Parathyroid adenoma (tissue), 2 donors: ENCODE results near the gene SPRYD7.

Experiments used
- H2AFZ ChIP-seq: fragments of 300-600 bp; sonication (generic); one replicate; pipeline ENCODE4 v1.7.0; 2017; ENCODE audit warnings: antibody characterized with exemption, mild to moderate bottlenecking
- H3K27ac ChIP-seq: fragments of 300-600 bp; sonication (generic); one replicate; pipeline ENCODE4 v1.7.0; 2017
- H3K27me3 ChIP-seq: fragments of 300-600 bp; sonication (generic); one replicate; pipeline ENCODE4 v1.7.0; 2017; ENCODE audit warnings: low read length; ENCODE audit not compliant: control insufficient read depth, insufficient read depth
- H3K36me3 ChIP-seq: fragments of 300-600 bp; sonication (generic); one replicate; pipeline ENCODE4 v1.7.0; 2017; ENCODE audit warnings: low read length; ENCODE audit not compliant: control insufficient read depth, insufficient read depth
- H3K4me1 ChIP-seq: fragments of 300-600 bp; sonication (generic); one replicate; pipeline ENCODE4 v1.7.0; 2017; ENCODE audit warnings: control low read depth
- H3K4me2 ChIP-seq: fragments of 300-600 bp; sonication (generic); one replicate; pipeline ENCODE4 v1.7.0; 2017; ENCODE audit warnings: low read length
- H3K4me3 ChIP-seq: fragments of 300-600 bp; sonication (generic); one replicate; pipeline ENCODE4 v1.7.0; 2017; ENCODE audit warnings: low read depth, low read length
- H3K79me2 ChIP-seq: fragments of 300-600 bp; sonication (generic); one replicate; pipeline ENCODE4 v1.7.0; 2017; ENCODE audit warnings: control low read depth
- H3K9ac ChIP-seq: fragments of 300-600 bp; sonication (generic); one replicate; pipeline ENCODE4 v1.7.0; 2017; ENCODE audit warnings: mild to moderate bottlenecking
- H3K9me3 ChIP-seq: fragments of 300-600 bp; sonication (generic); one replicate; pipeline ENCODE4 v1.7.0; 2017; ENCODE audit warnings: low read length; ENCODE audit not compliant: control insufficient read depth
- CTCF ChIP-seq: fragments of 300-600 bp; sonication (generic); IDR thresholded peaks from one replicate; pipeline ENCODE4 v1.7.0; 2017; ENCODE audit warnings: antibody characterized with exemption, mild to moderate bottlenecking
- donor health status: primary hyperparathyroidism.

SPRYD7 gene

DNA sequence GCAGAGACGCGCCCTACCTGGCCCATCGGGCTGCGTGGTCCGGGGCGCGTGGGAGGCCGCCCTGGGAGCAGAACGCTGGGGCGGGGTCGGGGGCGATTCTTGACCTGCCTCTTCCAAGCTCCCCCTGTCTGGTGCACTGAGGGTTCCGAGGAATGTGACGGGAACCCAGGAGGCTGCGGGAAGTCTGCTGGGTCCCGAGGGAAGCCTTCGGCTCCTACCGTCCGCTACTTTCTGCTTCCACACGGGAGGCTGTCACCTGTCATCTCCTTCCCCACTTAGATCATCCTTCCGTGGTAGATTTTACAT is 781 bp upstream of the SPRYD7 start:
- H3K27ac ChIP-seq = peak overlapping the region; percentile 72
- TF ChIP-seq CTCF = no peak

DNA sequence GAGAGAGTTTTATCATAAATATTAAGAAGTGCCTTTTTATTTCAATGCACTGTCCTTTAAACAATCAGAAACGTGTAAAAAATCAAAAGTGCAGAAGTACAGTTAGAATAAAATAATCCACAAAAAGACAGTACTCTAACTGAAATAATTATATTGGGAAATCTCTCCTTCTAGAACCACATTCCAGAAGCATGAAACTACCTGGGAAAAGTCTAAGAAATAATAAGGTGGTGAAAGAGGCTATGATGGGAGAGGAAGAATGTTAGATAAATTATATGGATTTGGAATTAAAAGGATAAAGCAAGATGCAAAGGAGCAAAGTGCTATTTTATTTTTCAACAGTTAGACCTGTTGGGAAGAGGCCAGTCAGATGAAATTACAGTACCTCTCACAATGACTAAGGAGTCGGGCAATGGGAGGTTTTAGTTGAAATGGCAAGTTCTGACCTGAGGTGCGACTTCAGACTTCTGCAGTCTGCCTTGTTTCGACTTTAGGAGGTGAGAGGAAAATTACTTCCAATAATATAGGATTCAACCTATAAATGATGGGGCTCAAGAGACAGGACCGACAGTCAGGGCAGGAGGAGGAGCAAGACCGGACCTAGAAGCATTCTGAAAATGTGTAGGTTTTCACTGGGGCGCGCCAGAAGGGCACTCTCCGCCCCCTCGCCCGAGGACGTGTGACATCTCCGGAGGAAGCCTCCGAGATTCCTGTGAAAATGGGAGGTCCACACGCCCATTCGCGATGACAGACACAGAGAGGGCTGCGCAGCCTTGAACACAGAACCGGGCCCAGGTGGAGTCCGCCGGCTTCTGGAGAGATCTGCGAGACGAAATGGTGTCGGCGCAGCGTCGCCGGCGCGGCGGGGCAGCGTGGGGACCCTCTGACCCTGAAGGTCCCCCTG is 717 bp downstream of the SPRYD7 start:
- peak overlapping the region; percentile 37 for H3K9ac ChIP-seq
- no peaks in the 10 kb centered on the region for H3K9me3 ChIP-seq
- H3K27ac ChIP-seq = peak overlapping the region; percentile 67
- H3K4me2 ChIP-seq = peak overlapping the region; percentile 68
- H3K4me3 ChIP-seq = peak overlapping the region; percentile 90
- H2AFZ ChIP-seq = peak overlapping the region; percentile 93
- no peaks in the 10 kb centered on the region for H3K79me2 ChIP-seq
- H3K4me1 ChIP-seq = peaks cover 5% of the 10 kb centered on the region
- no peak for TF ChIP-seq CTCF
- no peaks in the 10 kb centered on the region for H3K27me3 ChIP-seq
- no peaks in the 10 kb centered on the region for H3K36me3 ChIP-seq

More for the DNA sequence above, 781 bp upstream of the SPRYD7 start:
- no peaks in the 10 kb centered on the region for H3K27me3 ChIP-seq
- peak overlapping the region; percentile 87 for H2AFZ ChIP-seq
- H3K9ac ChIP-seq = no peak overlapping the region
- H3K9me3 ChIP-seq = no peaks in the 10 kb centered on the region
- peak overlapping the region; percentile 90 for H3K4me3 ChIP-seq
- no peaks in the 10 kb centered on the region for H3K36me3 ChIP-seq
- H3K4me2 ChIP-seq = peak overlapping the region; percentile 93
- H3K4me1 ChIP-seq = peaks cover 5% of the 10 kb centered on the region
- no peaks in the 10 kb centered on the region for H3K79me2 ChIP-seq

GRCh38 chr13:49933511-49933910 is 2.6 kb downstream of the SPRYD7 start:
- H3K9ac ChIP-seq = no peak overlapping the region
- H2AFZ ChIP-seq = no peak overlapping the region
- peaks cover 2% of the 10 kb centered on the region for H3K4me1 ChIP-seq
- no peak for TF ChIP-seq CTCF
- H3K36me3 ChIP-seq = no peaks in the 10 kb centered on the region
- H3K4me2 ChIP-seq = no peak overlapping the region
- H3K9me3 ChIP-seq = no peaks in the 10 kb centered on the region
- H3K27me3 ChIP-seq = no peaks in the 10 kb centered on the region
- H3K27ac ChIP-seq = no peak overlapping the region
- H3K79me2 ChIP-seq = no peaks in the 10 kb centered on the region
- no peak overlapping the region for H3K4me3 ChIP-seq

DNA sequence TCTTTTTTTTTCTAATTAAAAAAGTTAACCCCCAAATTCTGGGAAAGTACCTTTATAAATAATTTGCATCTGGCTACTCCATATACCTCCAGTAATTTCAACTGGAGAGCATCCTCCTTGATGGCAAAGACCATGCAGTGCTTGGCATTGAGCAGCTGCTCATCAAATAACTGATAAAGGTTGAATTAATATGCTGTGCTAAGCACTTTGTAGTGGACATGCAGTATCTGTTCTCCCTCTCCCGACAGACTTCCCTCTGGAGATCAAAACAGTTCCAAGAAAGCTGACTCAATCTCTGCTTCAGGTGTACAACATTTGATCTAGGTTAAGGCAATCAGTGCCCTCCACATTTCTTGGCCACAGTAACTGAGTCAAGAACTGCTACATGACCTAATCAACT is 3.3 kb downstream of the SPRYD7 start:
- TF ChIP-seq CTCF = no peak
- no peak overlapping the region for H3K4me3 ChIP-seq
- no peaks in the 10 kb centered on the region for H3K36me3 ChIP-seq
- H3K27me3 ChIP-seq = no peaks in the 10 kb centered on the region
- H2AFZ ChIP-seq = no peak overlapping the region
- H3K4me1 ChIP-seq = peaks cover 2% of the 10 kb centered on the region
- H3K27ac ChIP-seq = no peak overlapping the region
- H3K4me2 ChIP-seq = no peak overlapping the region
- no peak overlapping the region for H3K9ac ChIP-seq
- no peaks in the 10 kb centered on the region for H3K9me3 ChIP-seq
- H3K79me2 ChIP-seq = no peaks in the 10 kb centered on the region

- H3K36me3 ChIP-seq = no peaks in the 10 kb centered on the region
- H3K79me2 ChIP-seq = no peaks in the 10 kb centered on the region
- no peaks in the 10 kb centered on the region for H3K27me3 ChIP-seq
- H3K4me3 ChIP-seq = no peak overlapping the region
- H3K4me2 ChIP-seq = no peak overlapping the region
- TF ChIP-seq CTCF = no peak
- H2AFZ ChIP-seq = no peak overlapping the region
- peaks cover 2% of the 10 kb centered on the region for H3K4me1 ChIP-seq
- no peaks in the 10 kb centered on the region for H3K9me3 ChIP-seq
- no peak overlapping the region for H3K27ac ChIP-seq
- no peak overlapping the region for H3K9ac ChIP-seq
These were observed 4.1 kb downstream of the SPRYD7 start for GRCh38 chr13:49932066-49932465.
